Activated CD4-positive, alpha-beta T cell treated with anti-CD3 and anti-CD28 coated beads, Interleukin-2, amount 10 ng/mL, durations not matched to agents 24 days and 14 days (primary cell): ENCODE measurements around the gene TAF1. TPM values are rescaled to one million over a fixed set of nuclear protein-coding genes. Genes with fewer than 3 reads are reported as not detected.
"Not testable (repeated sequence)": the region's sequence is repeated elsewhere in the genome, so short reads cannot be mapped to it uniquely, and the experiment has no call there.

Source experiments
- DNase-seq: peaks from one replicate; pipeline ENCODE4 v3.0.0; 2022
- H3K27ac Mint-ChIP-seq: one replicate; pipeline ENCODE4 v1.8.0; 2022; ENCODE audit warnings: mild to moderate bottlenecking, mixed read lengths
- H3K27me3 Mint-ChIP-seq: one replicate; pipeline ENCODE4 v1.8.0; 2022; ENCODE audit warnings: mixed read lengths
- H3K36me3 Mint-ChIP-seq: one replicate; pipeline ENCODE4 v1.8.0; 2022; ENCODE audit warnings: low read depth, mild to moderate bottlenecking, mixed read lengths
- H3K4me1 Mint-ChIP-seq: one replicate; pipeline ENCODE4 v1.8.0; 2021; ENCODE audit warnings: mixed read lengths
- H3K4me3 Mint-ChIP-seq: one replicate; pipeline ENCODE4 v1.8.0; 2022; ENCODE audit warnings: mild to moderate bottlenecking, moderate library complexity, mixed read lengths
- H3K9me3 Mint-ChIP-seq: one replicate; pipeline ENCODE4 v1.8.0; 2021; ENCODE audit warnings: mixed read lengths
- intact Hi-C: fragments of 100-400 bp; cut with micrococcal nuclease; formaldehyde crosslinking; loops from one replicate; pipeline ENCODE4 v1.15.1; 2023
- total RNA-seq: library from RNA; stranded (reverse); gene quantifications from 2 replicates; pipeline ENCODE4 v1.2.3, GENCODE V29; 2022

TAF1 gene
- total RNA-seq, 1 donor from 2014 or later: 46.7 TPM

- intact Hi-C loops: no loop called here
- Mint-ChIP-seq H3K36me3 (peaks cover 14% of the 10 kb centered on the region), H3K9me3 (no peaks in the 10 kb centered on the region), H3K4me1 (no peaks in the 10 kb centered on the region), H3K27me3 (no peaks in the 10 kb centered on the region), H3K27ac (no peak overlapping the region), H3K4me3 (no peak overlapping the region)
- no peak for DNase-seq
These were observed 84.4 kb downstream of the TAF1 start for GRCh38 chrX:71450433-71451106.

DNA sequence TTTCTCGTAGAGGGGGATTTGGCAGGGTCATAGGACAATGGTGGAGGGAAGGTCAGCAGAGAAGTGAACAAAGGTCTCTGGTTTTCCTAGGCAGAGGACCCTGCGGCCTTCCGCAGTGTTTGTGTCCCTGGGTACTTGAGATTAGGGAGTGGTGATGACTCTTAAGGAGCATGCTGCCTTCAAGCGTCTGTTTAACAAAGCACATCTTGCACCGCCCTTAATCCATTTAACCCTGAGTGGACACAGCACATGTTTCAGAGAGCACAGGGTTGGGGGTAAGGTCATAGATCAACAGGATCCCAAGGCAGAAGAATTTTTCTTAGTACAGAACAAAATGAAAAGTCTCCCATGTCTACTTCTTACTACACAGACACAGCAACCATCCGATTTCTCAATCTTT is 85.4 kb downstream of the TAF1 start:
- H3K27me3 Mint-ChIP-seq, DNase-seq, H3K9me3 Mint-ChIP-seq, intact Hi-C loops, H3K4me1 Mint-ChIP-seq, H3K4me3 Mint-ChIP-seq, H3K27ac Mint-ChIP-seq: not testable (repeated sequence)
- peaks cover 21% of the 10 kb centered on the region for H3K36me3 Mint-ChIP-seq

GRCh38 chrX:71453056-71453455 is 86.9 kb downstream of the TAF1 start:
- DNase-seq: no peak
- no peak overlapping the region for H3K27ac Mint-ChIP-seq
- intact Hi-C loops: no loop called here

GRCh38 chrX:71454222-71454621 is 88.1 kb downstream of the TAF1 start:
- Mint-ChIP-seq H3K9me3 (no peaks in the 10 kb centered on the region), H3K4me1 (no peaks in the 10 kb centered on the region), H3K4me3 (no peak overlapping the region), H3K27me3 (no peaks in the 10 kb centered on the region), H3K27ac (no peak overlapping the region), H3K36me3 (peaks cover 34% of the 10 kb centered on the region)
- intact Hi-C loops: no loop called here
- no peak for DNase-seq

More at GRCh38 chrX:71453056-71453455, 86.9 kb downstream of the TAF1 start:
- Mint-ChIP-seq H3K27me3 (no peaks in the 10 kb centered on the region), H3K4me1 (no peaks in the 10 kb centered on the region), H3K36me3 (peaks cover 26% of the 10 kb centered on the region), H3K9me3 (no peaks in the 10 kb centered on the region), H3K4me3 (no peak overlapping the region)

DNA sequence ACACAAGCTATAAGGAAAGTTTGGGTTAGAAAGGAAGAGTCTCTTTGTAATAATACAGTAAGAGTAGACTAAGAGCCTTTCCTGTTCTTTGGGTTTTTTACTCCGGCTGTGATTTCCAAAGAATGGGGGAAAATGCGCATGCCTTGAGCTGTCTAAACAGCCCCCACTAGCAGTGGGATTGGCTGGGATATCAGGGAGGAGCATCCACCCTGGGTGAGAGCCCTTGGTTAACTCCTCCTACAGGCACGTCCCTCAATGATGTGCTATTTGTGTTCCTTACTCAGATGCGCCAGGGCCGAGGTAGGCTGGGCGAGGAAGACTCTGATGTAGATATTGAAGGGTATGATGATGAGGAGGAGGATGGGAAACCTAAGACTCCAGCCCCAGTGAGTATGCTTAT is 92.7 kb downstream of the TAF1 start:
- H3K36me3 Mint-ChIP-seq: peaks cover 64% of the 10 kb centered on the region
- H3K4me3 Mint-ChIP-seq: no peak overlapping the region
- no peaks in the 10 kb centered on the region for H3K27me3 Mint-ChIP-seq
- no peaks in the 10 kb centered on the region for H3K9me3 Mint-ChIP-seq
- no peaks in the 10 kb centered on the region for H3K4me1 Mint-ChIP-seq
- H3K27ac Mint-ChIP-seq: no peak overlapping the region
- no peak for DNase-seq
- intact Hi-C loops: no loop called here

GRCh38 chrX:71464968-71465367 is 98.8 kb downstream of the TAF1 start:
- Mint-ChIP-seq H3K9me3 (no peaks in the 10 kb centered on the region), H3K27me3 (no peaks in the 10 kb centered on the region), H3K27ac (no peak overlapping the region), H3K4me1 (no peaks in the 10 kb centered on the region), H3K4me3 (no peak overlapping the region), H3K36me3 (peaks cover 46% of the 10 kb centered on the region)
- no peak for DNase-seq
- intact Hi-C loops: no loop called here

- intact Hi-C loops: no loop called here
- H3K4me1 Mint-ChIP-seq: no peaks in the 10 kb centered on the region
These were observed 100.9 kb downstream of the TAF1 start for GRCh38 chrX:71466979-71467523.

DNA sequence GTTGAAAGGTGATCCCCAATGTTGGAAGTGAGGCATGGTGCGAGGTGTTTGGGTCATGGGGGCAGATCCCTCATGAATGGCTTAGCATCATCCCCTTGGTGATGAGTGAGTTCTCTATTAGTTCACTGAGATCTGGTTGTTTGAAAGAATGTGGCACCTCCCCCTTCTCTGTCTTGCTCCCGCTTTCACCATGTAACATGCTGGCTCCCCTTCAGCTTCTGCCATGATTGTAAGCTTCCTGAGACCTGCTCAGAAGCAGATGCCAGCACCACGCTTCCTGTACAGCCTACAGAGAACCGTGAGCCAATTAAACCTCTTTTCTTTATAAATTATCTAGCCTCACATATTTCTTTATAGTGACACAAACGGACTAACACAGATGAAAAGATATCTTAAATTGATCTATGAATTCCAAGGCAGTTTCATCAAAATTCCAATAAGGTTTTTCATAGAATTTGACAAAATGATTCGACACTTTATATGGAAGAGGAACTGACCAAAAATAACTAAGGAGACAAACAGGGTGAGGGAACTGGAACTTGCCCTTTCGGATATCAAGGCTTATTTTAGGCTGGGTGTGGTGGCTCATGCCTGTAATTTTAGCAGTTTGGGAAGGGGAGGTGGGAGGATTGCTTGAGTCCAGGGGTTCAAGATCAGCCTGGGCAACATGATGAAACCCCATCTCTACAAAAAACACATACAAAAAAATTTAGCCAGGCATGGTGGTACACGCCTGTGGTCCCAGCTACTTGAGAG is 109.8 kb downstream of the TAF1 start:
- no peak overlapping the region for H3K4me3 Mint-ChIP-seq
- intact Hi-C loops: no loop called here

More at GRCh38 chrX:71466979-71467523, 100.9 kb downstream of the TAF1 start:
- Mint-ChIP-seq H3K9me3 (no peaks in the 10 kb centered on the region), H3K27ac (no peak overlapping the region), H3K27me3 (no peaks in the 10 kb centered on the region), H3K4me3 (no peak overlapping the region), H3K36me3 (peaks cover 29% of the 10 kb centered on the region)
- no peak for DNase-seq

DNA sequence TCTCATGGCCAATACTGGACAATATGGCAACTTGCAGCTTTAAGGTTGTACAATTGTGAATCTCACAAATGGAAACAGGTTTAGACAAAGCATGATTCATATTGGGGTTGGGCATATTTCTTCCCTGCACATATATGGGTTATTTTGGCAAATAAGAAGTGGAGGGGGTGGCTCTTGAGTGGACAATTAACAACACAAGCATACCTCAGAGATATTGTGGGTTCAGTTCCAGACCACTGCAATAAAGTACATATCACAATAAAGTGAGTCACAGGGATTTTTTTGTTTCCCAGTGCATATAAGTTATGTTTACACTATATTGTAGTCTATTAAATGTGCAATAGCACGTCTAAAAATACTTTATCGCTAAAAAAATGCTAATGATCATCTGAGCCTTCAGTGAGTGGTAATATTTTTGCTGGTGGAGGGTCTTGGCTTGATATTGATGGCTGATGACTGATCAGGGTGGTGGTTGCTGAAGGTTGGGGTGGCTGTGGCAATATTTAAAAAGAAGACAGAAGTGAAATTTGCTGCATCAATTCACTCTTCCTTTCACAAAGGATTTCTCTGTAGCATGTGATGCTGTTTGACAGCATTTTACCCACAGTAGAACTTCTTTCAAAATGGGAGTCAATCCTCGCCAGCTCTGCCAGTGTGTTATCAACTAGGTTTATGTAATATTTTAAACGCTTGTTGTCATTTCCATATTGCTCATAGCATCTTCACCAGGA is 116.2 kb downstream of the TAF1 start:
- intact Hi-C loops: no loop called here
- H3K27me3 Mint-ChIP-seq: no peaks in the 10 kb centered on the region
- H3K27ac Mint-ChIP-seq: no peak overlapping the region
- H3K9me3 Mint-ChIP-seq: no peaks in the 10 kb centered on the region
- peaks cover 3% of the 10 kb centered on the region for H3K4me1 Mint-ChIP-seq
- no peak overlapping the region for H3K4me3 Mint-ChIP-seq
- no peak for DNase-seq
- H3K36me3 Mint-ChIP-seq: peaks cover 2% of the 10 kb centered on the region

More for the DNA sequence above, 109.8 kb downstream of the TAF1 start:
- H3K4me1 Mint-ChIP-seq: no peaks in the 10 kb centered on the region
- no peaks in the 10 kb centered on the region for H3K9me3 Mint-ChIP-seq
- no peak for DNase-seq
- H3K27me3 Mint-ChIP-seq: no peaks in the 10 kb centered on the region
- no peak overlapping the region for H3K27ac Mint-ChIP-seq
- peaks cover 9% of the 10 kb centered on the region for H3K36me3 Mint-ChIP-seq

- Mint-ChIP-seq H3K4me3 (no peak overlapping the region), H3K9me3 (no peaks in the 10 kb centered on the region), H3K4me1 (peaks cover 8% of the 10 kb centered on the region), H3K27me3 (no peaks in the 10 kb centered on the region), H3K27ac (no peak overlapping the region), H3K36me3 (peaks cover 3% of the 10 kb centered on the region)
- DNase-seq: no peak
- intact Hi-C loops: no loop called here
These were observed 121.7 kb downstream of the TAF1 start for GRCh38 chrX:71487814-71488213.

GRCh38 chrX:71489540-71489939 is 123.4 kb downstream of the TAF1 start:
- Mint-ChIP-seq H3K4me3 (no peak overlapping the region), H3K9me3 (no peaks in the 10 kb centered on the region), H3K27me3 (no peaks in the 10 kb centered on the region), H3K4me1 (peaks cover 10% of the 10 kb centered on the region), H3K27ac (no peak overlapping the region), H3K36me3 (peaks cover 3% of the 10 kb centered on the region)
- no peak for DNase-seq
- intact Hi-C loops: no loop called here

- intact Hi-C loops: loop anchor here (2.0 kb wide), 1 partner anchor 40 kb away; the partner anchor contains the start of gene OGT
- peak overlapping the region; percentile 77 for H3K27ac Mint-ChIP-seq
- peak; percentile 84 for DNase-seq
- H3K4me1 Mint-ChIP-seq: peaks cover 10% of the 10 kb centered on the region
- no peaks in the 10 kb centered on the region for H3K27me3 Mint-ChIP-seq
- H3K4me3 Mint-ChIP-seq: peak overlapping the region; percentile 86
- H3K36me3 Mint-ChIP-seq: peaks cover 3% of the 10 kb centered on the region
- H3K9me3 Mint-ChIP-seq: no peaks in the 10 kb centered on the region
These were observed 126.3 kb downstream of the TAF1 start for GRCh38 chrX:71492231-71493065.

DNA sequence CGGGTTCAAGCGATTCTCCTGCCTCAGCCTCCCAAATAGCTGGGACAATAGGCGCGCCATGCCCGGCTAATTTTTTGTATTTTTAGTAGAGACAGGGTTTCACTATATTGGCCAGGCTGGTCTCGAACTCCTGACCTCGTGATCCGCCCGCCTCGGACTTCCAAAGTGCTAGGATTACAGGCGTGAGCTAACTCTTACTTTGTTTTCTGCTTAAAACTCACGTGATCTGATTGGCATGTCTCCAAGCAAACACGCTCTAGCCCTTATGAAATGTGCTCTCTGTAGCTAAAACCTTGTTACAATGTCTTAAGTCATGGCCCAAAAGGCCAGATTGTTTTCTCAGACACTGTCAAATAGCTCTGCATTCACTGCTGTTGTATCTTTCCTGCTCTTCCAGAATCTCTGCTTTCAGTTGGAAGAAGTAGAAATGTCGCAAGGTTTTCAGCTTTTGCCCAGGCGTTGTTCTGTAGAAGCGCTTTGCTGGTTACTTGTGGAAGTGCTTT is 127.0 kb downstream of the TAF1 start:
- Mint-ChIP-seq H3K27me3 (no peaks in the 10 kb centered on the region), H3K27ac (peak overlapping the region; percentile 77), H3K4me1 (peaks cover 10% of the 10 kb centered on the region), H3K36me3 (peaks cover 3% of the 10 kb centered on the region), H3K4me3 (peak overlapping the region; percentile 86), H3K9me3 (no peaks in the 10 kb centered on the region)
- no peak for DNase-seq
- intact Hi-C loops: loop anchor here (2.0 kb wide), 1 partner anchor 40 kb away; the partner anchor contains the start of gene OGT
